T47D (cell line): Measurements from ENCODE around the gene PAIP2.
"Not testable (repeated sequence)": the region's sequence is repeated elsewhere in the genome, so short reads cannot be mapped to it uniquely, and the experiment has no call there.

Experiments used
- DNase-seq, 2 experiments: peaks; one replicate each; pipeline versions ENCODE4 v3.0.0 to v3.0.0-alpha.2; 2011 to 2012; ENCODE audit warnings: low read depth in 1 of 2, low spot score in 1 of 2
- JUND ChIP-seq: IDR thresholded peaks from 2 replicates; pipeline ENCODE4 v1.6.1; 2012; ENCODE audit warnings: low read depth
- in situ Hi-C: cut with HindIII; loops from 2 replicates; pipeline ENCODE4 v1.10.0; 2016; ENCODE audit warnings: low sequenced_read_pairs, low pct_unique_long_range_greater_than_20kb

The PAIP2 gene

DNA sequence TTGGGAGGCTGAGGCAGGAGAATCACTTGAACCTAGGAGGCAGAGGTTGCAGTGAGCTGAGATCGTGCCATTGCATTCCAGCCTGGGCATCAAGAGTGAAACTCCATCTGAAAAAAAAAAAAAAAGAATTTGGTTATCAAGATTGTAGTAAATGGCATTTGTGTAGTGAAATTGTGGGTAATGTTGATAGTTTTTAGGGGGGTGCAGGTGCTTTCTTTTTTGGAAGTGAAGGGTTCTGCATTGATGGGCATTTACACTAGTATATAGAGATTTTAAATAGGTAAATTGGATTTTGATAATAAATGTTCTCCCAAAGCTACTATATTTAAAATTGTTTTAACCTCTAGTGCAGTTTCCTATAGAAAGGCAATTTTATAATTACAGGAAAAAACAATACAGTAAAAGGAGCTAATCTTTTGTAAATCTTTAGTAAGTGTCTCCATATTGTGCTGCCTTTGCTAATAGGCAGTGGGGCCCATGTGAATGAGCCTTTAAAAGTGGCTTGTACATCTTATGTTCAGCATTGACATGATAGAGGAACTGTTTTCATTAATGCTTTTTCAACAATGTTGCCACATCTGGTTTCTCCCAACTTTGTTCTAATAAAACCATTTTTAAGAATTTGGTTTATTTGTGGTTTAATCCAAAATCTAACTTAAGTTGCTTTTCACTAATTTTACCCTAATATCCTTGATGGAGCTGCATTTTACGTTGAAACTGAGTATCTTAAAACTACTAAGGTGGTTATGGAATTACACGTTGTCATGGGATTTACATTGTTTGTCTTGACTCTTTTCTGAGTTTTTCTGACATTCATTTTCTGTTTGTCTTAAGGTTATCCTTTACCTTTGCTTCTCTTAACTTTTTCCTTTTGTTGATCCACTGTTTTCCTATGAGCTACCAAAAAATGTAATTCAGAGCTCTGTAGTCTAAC is 37.0 kb upstream of the PAIP2 start:
- in situ Hi-C loops: no loop called here

GRCh38 chr5:139306197-139306596 is 35.5 kb upstream of the PAIP2 start:
- in situ Hi-C loops: no loop called here
- DNase-seq: no peak
- no peak for TF ChIP-seq JUND

More for the DNA sequence above, 37.0 kb upstream of the PAIP2 start:
- DNase-seq: no peak
- no peak for TF ChIP-seq JUND

DNA sequence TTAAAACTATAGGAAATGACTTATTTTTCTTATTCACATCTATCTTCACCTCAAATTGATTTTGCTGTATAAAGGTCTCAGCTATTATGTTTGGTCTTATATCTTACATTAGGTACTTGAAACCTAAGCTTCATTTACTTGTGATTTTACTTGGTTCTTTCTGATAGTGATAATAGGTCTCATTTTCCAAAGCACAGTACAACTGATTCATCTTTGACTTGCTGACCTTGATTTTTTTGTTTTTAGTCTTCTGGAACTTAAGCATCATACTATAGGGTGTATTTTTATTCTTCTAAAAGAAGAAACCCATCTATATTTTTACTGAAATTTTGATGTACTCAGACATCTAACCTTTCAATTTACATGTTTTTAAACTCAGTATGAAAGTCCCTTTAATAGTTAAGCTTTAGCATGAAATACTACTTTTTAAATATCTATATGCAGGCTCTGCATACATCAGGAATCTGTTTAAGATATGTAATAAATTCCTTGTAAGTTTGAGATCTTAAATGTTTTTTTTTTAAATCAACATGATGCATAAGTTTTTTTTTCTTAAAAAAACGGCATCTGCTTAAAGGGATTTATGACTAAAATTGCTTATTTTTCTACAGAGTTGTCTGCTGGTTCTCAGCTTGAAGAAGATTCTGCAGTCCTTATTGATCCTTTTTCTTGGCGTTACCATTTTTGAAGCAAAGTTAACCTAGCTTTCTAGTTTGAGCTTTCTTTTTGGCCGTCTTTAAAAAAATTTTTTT is 34.9 kb upstream of the PAIP2 start:
- DNase-seq: no peak
- in situ Hi-C loops: no loop called here
- TF ChIP-seq JUND: no peak

- no peak for TF ChIP-seq JUND
- no peak for DNase-seq
- in situ Hi-C loops: no loop called here
Measured at GRCh38 chr5:139308797-139309196, 32.9 kb upstream of the PAIP2 start.

- in situ Hi-C loops, DNase-seq: not testable (repeated sequence)
Measured at GRCh38 chr5:139310715-139311186, 30.9 kb upstream of the PAIP2 start.

GRCh38 chr5:139312075-139312474 is 29.6 kb upstream of the PAIP2 start:
- no peak for TF ChIP-seq JUND
- in situ Hi-C loops: no loop called here
- DNase-seq: no peak

GRCh38 chr5:139314276-139314675 is 27.4 kb upstream of the PAIP2 start:
- in situ Hi-C loops: no loop called here
- no peak for TF ChIP-seq JUND
- no peak for DNase-seq

DNA sequence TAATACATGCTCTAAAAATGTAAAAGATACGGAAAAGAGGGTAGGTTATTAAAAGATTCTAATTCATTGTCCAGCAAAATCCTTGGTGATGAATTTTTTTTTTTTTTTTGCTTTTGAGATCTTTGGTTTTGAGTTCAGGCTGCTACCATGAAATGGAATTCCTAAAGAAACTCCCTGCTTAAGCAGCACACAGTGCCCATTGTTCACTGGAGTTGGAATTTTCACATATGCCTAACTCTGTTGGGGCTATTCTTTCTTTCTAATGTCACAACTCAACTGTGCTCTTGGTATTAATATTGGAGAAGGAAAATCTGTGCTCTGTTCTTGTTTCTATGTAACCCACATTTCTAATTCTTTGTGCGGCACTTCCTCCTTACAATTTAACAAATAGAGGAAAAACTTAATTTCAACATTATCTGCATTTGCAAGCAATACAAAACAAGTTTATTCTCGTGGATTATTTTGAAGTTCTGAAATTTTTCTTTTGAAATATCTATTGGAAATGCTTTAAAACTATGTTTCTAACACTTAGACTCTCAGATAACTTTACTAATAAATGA is 26.5 kb upstream of the PAIP2 start:
- in situ Hi-C loops: no loop called here
- no peak for DNase-seq
- TF ChIP-seq JUND: no peak

- no peak for DNase-seq
- in situ Hi-C loops: no loop called here
- no peak for TF ChIP-seq JUND
Measured at GRCh38 chr5:139335811-139336210, 5.8 kb upstream of the PAIP2 start.

DNA sequence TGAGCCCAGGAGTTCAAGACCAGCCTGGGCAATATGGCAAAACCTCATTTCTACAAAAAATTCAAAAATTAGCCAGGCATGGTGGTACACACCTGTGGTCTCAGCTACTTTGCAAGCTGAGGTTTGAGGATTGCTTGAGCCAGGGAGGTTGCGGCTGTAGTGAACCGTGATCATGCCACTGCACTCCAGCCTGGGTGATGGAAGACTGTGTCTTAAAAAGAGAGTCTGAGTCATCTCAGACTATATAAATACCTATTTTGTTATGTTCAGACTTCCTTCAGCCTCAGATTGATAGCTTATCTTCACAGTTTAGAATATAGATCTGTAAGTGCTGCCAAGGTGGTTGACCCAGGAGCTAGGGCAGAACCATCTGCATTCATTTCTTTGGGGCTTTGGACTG is 1.6 kb upstream of the PAIP2 start:
- TF ChIP-seq JUND: no peak
- in situ Hi-C loops: no loop called here
- no peak for DNase-seq

DNA sequence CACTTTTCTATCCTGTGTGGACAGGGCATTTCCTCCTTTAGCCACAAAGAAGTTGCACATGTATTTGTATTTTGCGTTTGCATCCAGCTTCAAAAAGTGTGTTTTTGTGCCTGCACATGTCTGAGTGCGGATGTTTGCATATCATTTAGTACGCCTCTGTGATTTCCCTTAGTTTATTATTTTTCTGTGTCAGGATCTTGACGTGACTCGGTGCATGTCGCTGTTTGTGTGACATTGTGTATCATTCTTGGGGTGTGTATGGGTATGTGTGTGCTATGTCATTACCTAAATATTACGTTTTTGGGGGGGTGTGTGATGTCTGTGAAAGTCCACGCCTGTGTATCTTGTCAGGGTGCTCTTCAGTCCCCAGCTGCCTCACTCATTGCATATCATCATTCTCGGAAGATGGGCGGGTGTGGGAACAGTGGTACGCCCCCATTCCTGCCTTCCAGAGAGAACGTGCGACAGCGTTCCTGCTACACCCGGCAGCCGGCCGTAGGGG is 416 bp upstream of the PAIP2 start:
- in situ Hi-C loops: no loop called here
- TF ChIP-seq JUND: no peak
- DNase-seq: peak in 1 of 2 experiments; percentile 15

DNA sequence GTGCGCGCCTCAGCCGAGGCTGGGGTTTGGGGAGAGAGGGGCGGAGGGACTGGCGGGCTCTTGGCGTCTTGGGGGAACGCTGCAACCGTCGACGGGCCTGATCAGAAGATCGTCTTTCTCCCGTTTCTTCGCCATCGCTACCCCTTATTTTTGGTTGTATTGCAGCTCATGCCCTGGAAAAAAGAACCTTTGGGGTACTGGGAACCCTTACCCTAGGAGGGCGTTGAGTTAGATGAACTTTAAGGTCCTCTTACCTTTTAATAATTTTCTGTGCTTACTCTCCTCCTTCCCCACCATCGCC is 719 bp downstream of the PAIP2 start:
- TF ChIP-seq JUND: no peak
- in situ Hi-C loops: no loop called here
- no peak for DNase-seq

- in situ Hi-C loops: no loop called here
Measured at GRCh38 chr5:139343476-139343875, 1.8 kb downstream of the PAIP2 start.

More at GRCh38 chr5:139343476-139343875, 1.8 kb downstream of the PAIP2 start:
- no peak for DNase-seq
- TF ChIP-seq JUND: no peak
